ENCODE results near the gene LIMK1.
"Not testable (repeated sequence)": the region's sequence is repeated elsewhere in the genome, so short reads cannot be mapped to it uniquely, and the experiment has no call there.

DNA sequence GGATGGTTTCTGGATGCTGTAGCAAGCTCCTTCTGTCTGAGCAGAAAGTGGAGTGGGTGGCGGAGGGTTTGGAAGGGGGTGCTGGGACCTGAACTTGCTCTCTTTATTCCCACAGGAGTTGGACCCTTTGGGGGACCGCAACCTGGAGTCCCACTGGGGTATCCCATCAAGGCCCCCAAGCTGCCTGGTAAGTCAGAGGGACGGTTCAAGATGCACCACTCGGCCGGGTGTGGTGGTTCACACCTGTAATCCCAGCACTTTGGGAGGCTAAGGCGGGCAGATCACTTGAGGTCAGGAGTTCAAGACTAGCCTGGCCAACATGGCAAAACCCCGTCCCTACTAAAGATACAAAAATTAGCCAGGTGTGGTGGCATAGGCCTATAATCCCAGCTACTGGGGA lies 37.0 kb upstream of the LIMK1 start:
- TF ChIP-seq POLR2A (IDR thresholded peaks at IDR 0.05; ENCODE audit: low read depth, low read length); TAF1 (IDR thresholded peaks at IDR 0.05; ENCODE audit: borderline replicate concordance, low read depth, low read length): not testable (repeated sequence)
